ENCODE data around the gene TENM3. TPM values are rescaled to one million over a fixed set of nuclear protein-coding genes. Genes with fewer than 3 reads are reported as not detected.

TENM3 gene
- total RNA-seq, 2 donors from 2014 or later: 39.5 to 51.9 TPM

DNA sequence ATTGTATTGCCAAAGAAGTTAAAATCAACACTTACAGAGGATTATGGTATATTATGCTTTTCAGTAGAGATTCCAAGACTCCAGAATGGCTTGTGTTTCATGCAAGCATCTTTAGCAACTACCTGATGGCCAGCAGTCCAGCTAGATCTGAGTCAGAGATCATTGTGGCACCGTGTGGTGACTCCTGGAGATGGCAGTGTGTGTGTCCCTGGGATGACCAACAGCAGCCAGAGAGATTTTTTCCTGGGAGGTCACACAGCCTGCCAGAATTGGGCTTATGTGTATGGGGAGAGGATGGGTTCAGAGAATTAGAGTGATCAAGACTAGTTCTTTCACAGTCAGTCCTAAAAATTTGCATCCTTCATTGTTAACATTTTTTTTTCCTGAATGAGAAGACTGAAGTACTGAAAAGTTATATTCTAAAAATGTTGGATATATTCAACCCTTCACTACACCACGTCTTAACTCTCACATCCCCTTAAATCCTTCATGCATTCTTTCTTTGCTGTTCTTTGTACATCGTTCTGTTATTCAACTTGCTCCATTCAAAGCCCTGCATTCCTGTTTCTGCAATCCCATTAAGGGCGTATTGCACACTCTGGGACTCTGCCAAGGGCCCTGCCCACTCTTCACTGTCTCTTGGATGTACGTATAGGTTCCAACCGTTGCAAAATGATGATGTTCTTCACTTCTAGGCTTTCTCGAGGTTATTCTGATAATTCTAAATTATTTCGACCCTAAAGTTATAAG, 12.4 kb downstream of the TENM3 start:
- Histone ChIP-seq H3K27ac (ENCODE audit: low read depth, low read length) (no peak overlapping the region), H3K9ac (ENCODE audit: extremely low read depth, low read length, poor library complexity, severe bottlenecking) (no peak overlapping the region), H3K4me1 (ENCODE audit: control insufficient read depth, insufficient read depth, low read length) (no peaks in the 10 kb centered on the region), H3K4me3 (ENCODE audit: low read length) (no peak overlapping the region), H3K27me3 (ENCODE audit: control insufficient read depth, insufficient read depth, low read length, poor library complexity, severe bottlenecking) (no peaks in the 10 kb centered on the region), H3K9me3 (ENCODE audit: control insufficient read depth, low read length) (peaks cover 10% of the 10 kb centered on the region), H3K36me3 (ENCODE audit: control insufficient read depth, insufficient read depth, low read length) (no peaks in the 10 kb centered on the region)
- H3K4me1 Mint-ChIP-seq: peaks cover 17% of the 10 kb centered on the region
- DNase-seq: peak; percentile 57
- TF ChIP-seq, protein P1, sequence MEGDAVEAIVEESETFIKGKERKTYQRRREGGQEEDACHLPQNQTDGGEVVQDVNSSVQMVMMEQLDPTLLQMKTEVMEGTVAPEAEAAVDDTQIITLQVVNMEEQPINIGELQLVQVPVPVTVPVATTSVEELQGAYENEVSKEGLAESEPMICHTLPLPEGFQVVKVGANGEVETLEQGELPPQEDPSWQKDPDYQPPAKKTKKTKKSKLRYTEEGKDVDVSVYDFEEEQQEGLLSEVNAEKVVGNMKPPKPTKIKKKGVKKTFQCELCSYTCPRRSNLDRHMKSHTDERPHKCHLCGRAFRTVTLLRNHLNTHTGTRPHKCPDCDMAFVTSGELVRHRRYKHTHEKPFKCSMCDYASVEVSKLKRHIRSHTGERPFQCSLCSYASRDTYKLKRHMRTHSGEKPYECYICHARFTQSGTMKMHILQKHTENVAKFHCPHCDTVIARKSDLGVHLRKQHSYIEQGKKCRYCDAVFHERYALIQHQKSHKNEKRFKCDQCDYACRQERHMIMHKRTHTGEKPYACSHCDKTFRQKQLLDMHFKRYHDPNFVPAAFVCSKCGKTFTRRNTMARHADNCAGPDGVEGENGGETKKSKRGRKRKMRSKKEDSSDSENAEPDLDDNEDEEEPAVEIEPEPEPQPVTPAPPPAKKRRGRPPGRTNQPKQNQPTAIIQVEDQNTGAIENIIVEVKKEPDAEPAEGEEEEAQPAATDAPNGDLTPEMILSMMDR (conservative IDR thresholded peaks at IDR 0.05): peak; percentile 23
- H3K36me3 Mint-ChIP-seq (ENCODE audit: low read depth): no peaks in the 10 kb centered on the region
- no peak overlapping the region for H3K27ac Mint-ChIP-seq
- no peak overlapping the region for H3K4me3 Mint-ChIP-seq
- 83 to 89% methylated on average over 4 to 8 of the region's 8 CpGs for WGBS, 2 experiments (ENCODE audit: insufficient coverage in 1 of 2, insufficient read length in 1 of 2)
- H3K9me3 Mint-ChIP-seq: no peaks in the 10 kb centered on the region
- H3K27me3 Mint-ChIP-seq (ENCODE audit: insufficient read depth): peaks cover 2% of the 10 kb centered on the region

DNA sequence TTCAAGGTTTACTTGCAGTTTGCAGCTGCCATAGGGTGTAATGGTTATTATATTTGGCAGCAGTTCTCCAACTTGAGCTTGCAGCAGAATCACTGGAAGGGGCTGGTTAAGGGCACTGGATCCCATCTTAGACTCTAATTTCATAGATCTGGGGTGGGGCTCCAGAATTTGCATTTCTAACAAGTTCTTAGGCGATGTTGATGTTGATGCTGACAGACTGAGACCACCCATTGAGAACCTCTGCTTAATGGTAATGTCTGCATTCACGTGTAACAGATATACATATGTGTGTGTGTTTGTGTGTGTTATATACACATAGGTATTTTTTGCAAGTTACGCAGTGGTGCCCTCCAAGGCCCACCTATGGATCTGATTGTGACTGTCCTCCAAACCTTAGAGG, 13.8 kb downstream of the TENM3 start:
- H3K9ac ChIP-seq (ENCODE audit: extremely low read depth, low read length, poor library complexity, severe bottlenecking): no peak overlapping the region
- Mint-ChIP-seq H3K4me3 (no peak overlapping the region), H3K9me3 (no peaks in the 10 kb centered on the region), H3K27ac (no peak overlapping the region), H3K27me3 (ENCODE audit: insufficient read depth) (peaks cover 2% of the 10 kb centered on the region), H3K4me1 (peaks cover 17% of the 10 kb centered on the region), H3K36me3 (ENCODE audit: low read depth) (no peaks in the 10 kb centered on the region)
- H3K36me3 ChIP-seq (ENCODE audit: control insufficient read depth, insufficient read depth, low read length): no peaks in the 10 kb centered on the region
- H3K4me1 ChIP-seq (ENCODE audit: control insufficient read depth, insufficient read depth, low read length): no peaks in the 10 kb centered on the region
- TF ChIP-seq, protein P1 (conservative IDR thresholded peaks at IDR 0.05): no peak
- no peaks in the 10 kb centered on the region for H3K27me3 ChIP-seq (ENCODE audit: control insufficient read depth, insufficient read depth, low read length, poor library complexity, severe bottlenecking)
- H3K4me3 ChIP-seq (ENCODE audit: low read length): no peak overlapping the region
- DNase-seq: no peak
- peaks cover 10% of the 10 kb centered on the region for H3K9me3 ChIP-seq (ENCODE audit: control insufficient read depth, low read length)
- 70 to 82% methylated on average over 3 of the region's 3 CpGs for WGBS, 2 experiments (ENCODE audit: insufficient coverage in 1 of 2, insufficient read length in 1 of 2)
- no peak overlapping the region for H3K27ac ChIP-seq (ENCODE audit: low read depth, low read length)

DNA sequence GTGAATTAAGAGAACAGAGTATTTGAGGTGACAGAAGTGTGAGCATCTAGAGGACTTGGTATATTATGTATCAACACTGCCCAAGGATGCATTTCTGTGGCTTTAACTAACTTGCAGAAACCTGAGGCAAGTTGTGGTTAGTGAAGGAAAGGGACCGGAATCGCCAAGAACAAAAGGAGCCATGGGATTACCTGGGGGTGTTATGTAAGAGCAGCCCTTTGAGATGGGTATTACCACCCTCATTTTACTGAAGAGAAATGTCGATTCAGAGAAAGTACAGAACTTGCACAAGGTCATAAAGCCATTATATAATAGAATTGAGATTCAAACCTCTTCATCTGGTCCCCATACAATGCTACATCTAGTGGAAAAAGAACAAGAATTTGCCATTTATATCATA, 14.3 kb downstream of the TENM3 start:
- H3K27ac Mint-ChIP-seq: no peak overlapping the region
- no peak overlapping the region for H3K27ac ChIP-seq (ENCODE audit: low read depth, low read length)
- H3K4me3 Mint-ChIP-seq: no peak overlapping the region
- no peaks in the 10 kb centered on the region for H3K9me3 Mint-ChIP-seq
- no peaks in the 10 kb centered on the region for H3K36me3 ChIP-seq (ENCODE audit: control insufficient read depth, insufficient read depth, low read length)
- no peak overlapping the region for H3K4me3 ChIP-seq (ENCODE audit: low read length)
- TF ChIP-seq, protein P1 (conservative IDR thresholded peaks at IDR 0.05): no peak
- peaks cover 16% of the 10 kb centered on the region for H3K4me1 Mint-ChIP-seq
- H3K4me1 ChIP-seq (ENCODE audit: control insufficient read depth, insufficient read depth, low read length): no peaks in the 10 kb centered on the region
- no peak for DNase-seq
- no peaks in the 10 kb centered on the region for H3K27me3 ChIP-seq (ENCODE audit: control insufficient read depth, insufficient read depth, low read length, poor library complexity, severe bottlenecking)
- H3K36me3 Mint-ChIP-seq (ENCODE audit: low read depth): no peaks in the 10 kb centered on the region
- no peak overlapping the region for H3K9ac ChIP-seq (ENCODE audit: extremely low read depth, low read length, poor library complexity, severe bottlenecking)
- H3K27me3 Mint-ChIP-seq (ENCODE audit: insufficient read depth): peaks cover 2% of the 10 kb centered on the region
- H3K9me3 ChIP-seq (ENCODE audit: control insufficient read depth, low read length): peaks cover 10% of the 10 kb centered on the region
- 42 to 58% methylated on average over 2 to 3 of the region's 3 CpGs for WGBS, 2 experiments (ENCODE audit: insufficient coverage in 1 of 2, insufficient read length in 1 of 2)

Measured in endodermal cell (in vitro differentiated cells).